Endodermal cell (in vitro differentiated cells): ENCODE results near the gene AIPL1. TPM values are rescaled to one million over a fixed set of nuclear protein-coding genes. Genes with fewer than 3 reads are reported as not detected.

Experiments used
- DNase-seq: peaks from one replicate; pipeline ENCODE4 v3.0.0-alpha.2; 2017
- H3K27ac ChIP-seq: 2 replicates; pipeline ENCODE4 v1.5.1; 2013; ENCODE audit warnings: mild to moderate bottlenecking, low read depth, low read length, moderate library complexity
- H3K27me3 ChIP-seq: 2 replicates; pipeline ENCODE4 v1.6.1; 2013; ENCODE audit warnings: mild to moderate bottlenecking, low read length, moderate library complexity; ENCODE audit not compliant: insufficient read depth, control insufficient read depth, poor library complexity, severe bottlenecking
- H3K36me3 ChIP-seq: 2 replicates; pipeline ENCODE4 v1.7.0; 2013; ENCODE audit warnings: mild to moderate bottlenecking, low read length, moderate library complexity; ENCODE audit not compliant: control insufficient read depth, insufficient read depth
- H3K4me1 ChIP-seq: one replicate; pipeline ENCODE4 v1.7.0; 2013; ENCODE audit warnings: low read length; ENCODE audit not compliant: control insufficient read depth, insufficient read depth
- H3K4me3 ChIP-seq: 2 replicates; pipeline ENCODE4 v1.5.1; 2013; ENCODE audit warnings: mild to moderate bottlenecking, low read length, moderate library complexity
- H3K9ac ChIP-seq: 2 replicates; pipeline ENCODE4 v1.6.1; 2013; ENCODE audit warnings: mild to moderate bottlenecking, low read length, moderate library complexity; ENCODE audit not compliant: poor library complexity, severe bottlenecking; ENCODE audit errors: extremely low read depth
- H3K9me3 ChIP-seq: 2 replicates; pipeline ENCODE4 v1.6.1; 2013; ENCODE audit warnings: mild to moderate bottlenecking, low read length, moderate library complexity; ENCODE audit not compliant: control insufficient read depth
- H3K27ac Mint-ChIP-seq: 2 replicates; pipeline ENCODE4 v1.8.0; 2020; ENCODE audit warnings: mixed read lengths
- H3K27me3 Mint-ChIP-seq: 2 replicates; pipeline ENCODE4 v1.8.0; 2021; ENCODE audit warnings: mild to moderate bottlenecking, mixed read lengths; ENCODE audit not compliant: insufficient read depth
- H3K36me3 Mint-ChIP-seq: 2 replicates; pipeline ENCODE4 v1.8.0; 2020; ENCODE audit warnings: low read depth, mixed read lengths
- H3K4me1 Mint-ChIP-seq: 2 replicates; pipeline ENCODE4 v1.8.0; 2020; ENCODE audit warnings: mixed read lengths
- H3K4me3 Mint-ChIP-seq: 2 replicates; pipeline ENCODE4 v1.8.0; 2020; ENCODE audit warnings: mild to moderate bottlenecking, moderate library complexity, mixed read lengths
- H3K9me3 Mint-ChIP-seq: 2 replicates; pipeline ENCODE4 v1.8.0; 2020; ENCODE audit warnings: mild to moderate bottlenecking, mixed read lengths
- CTCF ChIP-seq: fragments of 200-600 bp; sonication (generic); conservative IDR thresholded peaks from 2 replicates; pipeline ENCODE4 v1.5.0; 2021; ENCODE audit warnings: antibody characterized with exemption, mild to moderate bottlenecking
- WGBS, 2 experiments: methylation state at CpG; one replicate each; pipeline versions ENCODE4 v1.1.5 to v1.1.7; 2013; ENCODE audit warnings: missing lambda C conversion rate in 2 of 2, mixed read lengths in 1 of 2; ENCODE audit not compliant: insufficient coverage in 1 of 2, insufficient read length in 1 of 2; 5-methylcytosine and 5-hydroxymethylcytosine counted together
- total RNA-seq, 2 donors: library from RNA; stranded (reverse); fragmentation: NEBNext Ultra II Directional in 1 of 2; extraction: Animal tissue kit (Norgen Biotek cat#: 25700) in 1 of 2; gene quantifications; 2 replicates in 1 of 2; 3 replicates in 1 of 2; pipeline ENCODE4 v1.2.1, GENCODE V29; 2021

The AIPL1 gene
- total RNA-seq, 2 donors from 2014 or later, result not detected

GRCh38 chr17:6387858-6388257 lies 47.1 kb downstream of the AIPL1 start:
- WGBS, 2 experiments, result 87 to 89% methylated on average over 8 of the region's 8 CpGs
- H3K4me3 ChIP-seq, result no peak overlapping the region
- H3K36me3 ChIP-seq, result no peaks in the 10 kb centered on the region
- H3K36me3 Mint-ChIP-seq, result no peaks in the 10 kb centered on the region
- no peak overlapping the region for H3K27ac ChIP-seq
- no peaks in the 10 kb centered on the region for H3K27me3 ChIP-seq
- DNase-seq, result no peak
- no peaks in the 10 kb centered on the region for H3K9me3 ChIP-seq
- H3K27ac Mint-ChIP-seq, result no peak overlapping the region
- no peak overlapping the region for H3K4me3 Mint-ChIP-seq
- no peaks in the 10 kb centered on the region for H3K27me3 Mint-ChIP-seq
- H3K4me1 ChIP-seq, result no peaks in the 10 kb centered on the region
- no peak overlapping the region for H3K9ac ChIP-seq
- no peak for TF ChIP-seq CTCF
- H3K9me3 Mint-ChIP-seq, result no peaks in the 10 kb centered on the region
- H3K4me1 Mint-ChIP-seq, result peaks cover under 1% of the 10 kb centered on the region

GRCh38 chr17:6387442-6387841 lies 47.5 kb downstream of the AIPL1 start:
- H3K9ac ChIP-seq, result no peak overlapping the region
- Mint-ChIP-seq H3K36me3 (no peaks in the 10 kb centered on the region), H3K27me3 (no peaks in the 10 kb centered on the region), H3K9me3 (no peaks in the 10 kb centered on the region), H3K4me1 (no peaks in the 10 kb centered on the region), H3K4me3 (no peak overlapping the region), H3K27ac (no peak overlapping the region)
- no peaks in the 10 kb centered on the region for H3K27me3 ChIP-seq
- no peak overlapping the region for H3K4me3 ChIP-seq
- H3K36me3 ChIP-seq, result no peaks in the 10 kb centered on the region
- no peaks in the 10 kb centered on the region for H3K4me1 ChIP-seq
- 88 to 93% methylated on average over 3 to 4 of the region's 4 CpGs for WGBS, 2 experiments
- H3K27ac ChIP-seq, result no peak overlapping the region
- no peak for TF ChIP-seq CTCF
- DNase-seq, result peak; percentile 26
- no peaks in the 10 kb centered on the region for H3K9me3 ChIP-seq

- TF ChIP-seq CTCF, result no peak
- Mint-ChIP-seq H3K9me3 (no peaks in the 10 kb centered on the region), H3K27me3 (no peaks in the 10 kb centered on the region), H3K4me3 (no peak overlapping the region), H3K4me1 (no peaks in the 10 kb centered on the region), H3K36me3 (no peaks in the 10 kb centered on the region), H3K27ac (no peak overlapping the region)
- WGBS, 2 experiments, result 91 to 94% methylated on average over 9 of the region's 9 CpGs
- DNase-seq, result peak; percentile 46
- Histone ChIP-seq H3K9ac (no peak overlapping the region), H3K36me3 (no peaks in the 10 kb centered on the region), H3K4me3 (no peak overlapping the region), H3K27ac (no peak overlapping the region), H3K9me3 (no peaks in the 10 kb centered on the region), H3K4me1 (no peaks in the 10 kb centered on the region), H3K27me3 (no peaks in the 10 kb centered on the region)
Measured at GRCh38 chr17:6386041-6386630, 48.8 kb downstream of the AIPL1 start.
